ENCODE measurements around the gene MKI67.
"Not testable (repeated sequence)": the region's sequence is repeated elsewhere in the genome, so short reads cannot be mapped to it uniquely, and the experiment has no call there.

The MKI67 gene

GRCh38 chr10:128144547-128144946 is 18.3 kb upstream of the MKI67 start:
- H3K4me1 ChIP-seq (ENCODE audit: insufficient read depth, insufficient read length), result no peaks in the 10 kb centered on the region
- DNase-seq (ENCODE audit: low read depth, low spot score), result no peak

DNA sequence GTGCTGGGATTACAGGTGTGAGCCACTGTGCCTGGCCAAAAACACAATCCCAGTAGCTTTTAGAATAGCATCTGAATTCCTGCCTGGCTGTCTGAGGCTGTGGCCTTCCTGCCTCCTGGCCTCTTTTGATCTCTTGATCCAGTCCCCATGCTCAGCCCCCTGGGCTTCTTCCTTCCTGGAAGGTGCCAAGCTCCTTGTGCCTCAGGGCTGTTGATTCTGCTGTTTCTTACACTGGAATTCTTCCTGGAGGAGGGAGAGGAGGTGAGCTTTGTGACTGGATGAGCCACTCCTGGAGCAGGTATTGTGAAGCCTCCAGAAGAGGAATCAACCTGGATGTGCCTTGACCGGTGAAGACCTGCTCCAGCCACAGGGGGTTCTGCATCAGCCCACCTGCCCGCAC is 17.3 kb upstream of the MKI67 start:
- no peaks in the 10 kb centered on the region for H3K27me3 ChIP-seq (ENCODE audit: insufficient read depth, insufficient read length)
- H3K9ac ChIP-seq (ENCODE audit: insufficient read length, low read depth), result no peak overlapping the region
- H3K4me1 ChIP-seq (ENCODE audit: insufficient read depth, insufficient read length), result no peaks in the 10 kb centered on the region
- no peak for DNase-seq (ENCODE audit: low read depth, low spot score)
- TF ChIP-seq ZNF274 (IDR thresholded peaks at IDR 0.05; ENCODE audit: low read depth, low read length) (no peak), SUZ12 (IDR thresholded peaks at IDR 0.05; ENCODE audit: extremely low read depth, insufficient read depth, insufficient read length) (no peak), YY1 (IDR thresholded peaks at IDR 0.05; ENCODE audit: insufficient read depth, insufficient read length) (no peak)
- H3K36me3 ChIP-seq (ENCODE audit: insufficient read depth, insufficient read length, low read length), result no peaks in the 10 kb centered on the region
- no peak overlapping the region for H3K4me3 ChIP-seq (ENCODE audit: insufficient read length, low read depth)
- H3K9me3 ChIP-seq (ENCODE audit: insufficient read depth, low read length), result no peaks in the 10 kb centered on the region

More at GRCh38 chr10:128144547-128144946, 18.3 kb upstream of the MKI67 start:
- no peak for TF ChIP-seq YY1 (IDR thresholded peaks at IDR 0.05; ENCODE audit: insufficient read depth, insufficient read length)
- TF ChIP-seq ZNF274 (IDR thresholded peaks at IDR 0.05; ENCODE audit: low read depth, low read length), result no peak
- no peak for TF ChIP-seq SUZ12 (IDR thresholded peaks at IDR 0.05; ENCODE audit: extremely low read depth, insufficient read depth, insufficient read length)
- H3K4me3 ChIP-seq (ENCODE audit: insufficient read length, low read depth), result no peak overlapping the region
- H3K9me3 ChIP-seq (ENCODE audit: insufficient read depth, low read length), result no peaks in the 10 kb centered on the region
- no peaks in the 10 kb centered on the region for H3K27me3 ChIP-seq (ENCODE audit: insufficient read depth, insufficient read length)
- H3K36me3 ChIP-seq (ENCODE audit: insufficient read depth, insufficient read length, low read length), result no peaks in the 10 kb centered on the region
- no peak overlapping the region for H3K9ac ChIP-seq (ENCODE audit: insufficient read length, low read depth)

DNA sequence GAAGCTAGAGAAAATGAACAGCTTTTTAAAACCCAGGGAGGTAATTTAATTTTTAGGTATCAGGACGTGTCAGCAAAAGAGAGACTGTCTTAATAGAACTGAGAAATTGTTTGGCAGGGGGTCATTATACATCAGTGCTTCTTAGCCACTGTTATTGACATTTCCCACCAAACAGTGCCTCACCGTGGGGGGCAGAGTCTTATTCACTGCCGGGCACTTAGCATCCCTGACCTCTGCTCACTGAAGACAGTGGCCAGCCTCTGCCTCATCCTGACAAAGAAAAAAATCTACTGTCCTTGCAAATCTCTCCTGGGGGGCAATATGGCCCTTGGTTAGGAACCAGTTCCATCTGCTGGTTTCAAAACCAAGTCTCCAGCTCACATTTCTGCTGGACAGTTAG is 14.2 kb upstream of the MKI67 start:
- Histone ChIP-seq H3K4me1 (ENCODE audit: insufficient read depth, insufficient read length) (no peaks in the 10 kb centered on the region), H3K27me3 (ENCODE audit: insufficient read depth, insufficient read length) (no peaks in the 10 kb centered on the region), H3K9me3 (ENCODE audit: insufficient read depth, low read length) (no peaks in the 10 kb centered on the region), H3K4me3 (ENCODE audit: insufficient read length, low read depth) (no peak overlapping the region), H3K36me3 (ENCODE audit: insufficient read depth, insufficient read length, low read length) (no peaks in the 10 kb centered on the region), H3K9ac (ENCODE audit: insufficient read length, low read depth) (no peak overlapping the region)
- no peak for DNase-seq (ENCODE audit: low read depth, low spot score)
- TF ChIP-seq YY1 (IDR thresholded peaks at IDR 0.05; ENCODE audit: insufficient read depth, insufficient read length) (no peak), SUZ12 (IDR thresholded peaks at IDR 0.05; ENCODE audit: extremely low read depth, insufficient read depth, insufficient read length) (no peak), ZNF274 (IDR thresholded peaks at IDR 0.05; ENCODE audit: low read depth, low read length) (no peak)

DNA sequence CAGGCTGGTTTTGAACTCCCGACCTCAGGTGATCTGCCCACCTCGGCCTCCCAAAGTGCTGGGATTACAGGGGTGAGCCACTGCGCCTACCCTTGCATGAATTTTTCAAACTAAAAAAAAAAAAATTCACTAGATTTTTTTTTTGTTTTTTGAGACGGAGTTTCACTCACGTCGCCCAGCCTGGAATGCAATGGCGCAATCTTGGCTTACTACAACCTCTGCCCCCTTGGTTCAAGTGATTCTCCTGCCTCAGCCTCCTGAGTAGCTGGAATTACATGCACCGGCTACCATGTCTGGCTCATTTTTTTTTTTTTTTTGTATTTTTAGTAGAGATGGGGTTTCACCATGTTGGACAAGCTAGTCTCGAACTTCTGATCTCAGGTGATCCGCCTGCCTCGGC is 12.2 kb upstream of the MKI67 start:
- not testable (repeated sequence) for H3K27me3 ChIP-seq (ENCODE audit: insufficient read depth, insufficient read length); H3K36me3 ChIP-seq (ENCODE audit: insufficient read depth, insufficient read length, low read length); DNase-seq (ENCODE audit: low read depth, low spot score); H3K4me3 ChIP-seq (ENCODE audit: insufficient read length, low read depth); H3K9ac ChIP-seq (ENCODE audit: insufficient read length, low read depth); H3K4me1 ChIP-seq (ENCODE audit: insufficient read depth, insufficient read length); H3K9me3 ChIP-seq (ENCODE audit: insufficient read depth, low read length)

GRCh38 chr10:128137877-128138276 is 11.7 kb upstream of the MKI67 start:
- DNase-seq (ENCODE audit: low read depth, low spot score), result no peak
- TF ChIP-seq SUZ12 (IDR thresholded peaks at IDR 0.05; ENCODE audit: extremely low read depth, insufficient read depth, insufficient read length), result no peak
- TF ChIP-seq YY1 (IDR thresholded peaks at IDR 0.05; ENCODE audit: insufficient read depth, insufficient read length), result no peak
- TF ChIP-seq ZNF274 (IDR thresholded peaks at IDR 0.05; ENCODE audit: low read depth, low read length), result no peak

DNA sequence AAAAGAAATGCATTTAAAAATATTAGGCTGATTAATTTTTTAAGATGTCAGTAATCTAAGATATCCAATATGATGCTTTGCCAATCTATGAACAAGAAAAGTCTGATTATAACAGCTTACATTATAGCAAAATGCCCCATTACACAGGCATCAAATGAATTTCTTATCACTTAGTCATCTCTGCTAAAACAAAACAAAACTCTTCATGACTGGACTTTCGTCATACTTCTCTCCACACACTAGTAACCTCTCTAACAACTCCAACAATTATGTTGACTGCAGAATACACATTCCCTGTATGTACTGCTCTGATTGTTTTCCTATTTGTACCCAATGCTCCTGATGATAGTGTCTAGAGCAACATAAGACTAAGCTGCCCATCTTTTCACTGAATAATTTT is 3.8 kb upstream of the MKI67 start:
- peaks cover 2% of the 10 kb centered on the region for H3K36me3 ChIP-seq (ENCODE audit: insufficient read depth, insufficient read length, low read length)
- TF ChIP-seq YY1 (IDR thresholded peaks at IDR 0.05; ENCODE audit: insufficient read depth, insufficient read length) (no peak), ZNF274 (IDR thresholded peaks at IDR 0.05; ENCODE audit: low read depth, low read length) (no peak), SUZ12 (IDR thresholded peaks at IDR 0.05; ENCODE audit: extremely low read depth, insufficient read depth, insufficient read length) (no peak)

More at GRCh38 chr10:128137877-128138276, 11.7 kb upstream of the MKI67 start:
- no peak overlapping the region for H3K4me3 ChIP-seq (ENCODE audit: insufficient read length, low read depth)
- H3K27me3 ChIP-seq (ENCODE audit: insufficient read depth, insufficient read length), result no peaks in the 10 kb centered on the region
- no peaks in the 10 kb centered on the region for H3K4me1 ChIP-seq (ENCODE audit: insufficient read depth, insufficient read length)
- H3K9me3 ChIP-seq (ENCODE audit: insufficient read depth, low read length), result no peaks in the 10 kb centered on the region
- H3K9ac ChIP-seq (ENCODE audit: insufficient read length, low read depth), result no peak overlapping the region
- H3K36me3 ChIP-seq (ENCODE audit: insufficient read depth, insufficient read length, low read length), result no peaks in the 10 kb centered on the region

DNA sequence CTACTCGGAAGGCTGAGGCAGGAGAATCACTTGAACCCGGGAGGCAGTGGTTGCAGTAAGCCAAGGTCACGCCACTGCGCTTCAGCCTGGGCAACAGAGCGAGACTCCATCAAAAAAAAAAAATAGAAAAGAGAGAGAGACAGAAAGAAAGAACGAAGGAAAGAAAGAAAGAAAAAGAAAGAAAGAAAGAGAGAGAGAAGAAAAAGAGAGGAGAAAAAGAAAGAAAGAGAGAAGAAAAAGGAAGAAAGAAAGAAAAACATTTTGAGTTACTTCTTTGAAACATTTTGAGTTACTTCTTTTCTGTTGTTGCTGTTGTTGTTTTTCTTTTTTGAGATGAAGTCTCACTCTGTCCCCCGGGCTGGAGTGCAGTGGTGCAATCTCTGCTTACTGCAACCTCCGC is 2.4 kb upstream of the MKI67 start:
- DNase-seq (ENCODE audit: low read depth, low spot score), result no peak
- Histone ChIP-seq H3K4me1 (ENCODE audit: insufficient read depth, insufficient read length) (no peaks in the 10 kb centered on the region), H3K36me3 (ENCODE audit: insufficient read depth, insufficient read length, low read length) (peaks cover 16% of the 10 kb centered on the region), H3K4me3 (ENCODE audit: insufficient read length, low read depth) (no peak overlapping the region), H3K27me3 (ENCODE audit: insufficient read depth, insufficient read length) (no peaks in the 10 kb centered on the region), H3K9ac (ENCODE audit: insufficient read length, low read depth) (no peak overlapping the region), H3K9me3 (ENCODE audit: insufficient read depth, low read length) (no peaks in the 10 kb centered on the region)
- TF ChIP-seq SUZ12 (IDR thresholded peaks at IDR 0.05; ENCODE audit: extremely low read depth, insufficient read depth, insufficient read length), result no peak
- TF ChIP-seq YY1 (IDR thresholded peaks at IDR 0.05; ENCODE audit: insufficient read depth, insufficient read length), result no peak
- no peak for TF ChIP-seq ZNF274 (IDR thresholded peaks at IDR 0.05; ENCODE audit: low read depth, low read length)

More for the DNA sequence above, 3.8 kb upstream of the MKI67 start:
- Histone ChIP-seq H3K9me3 (ENCODE audit: insufficient read depth, low read length) (no peaks in the 10 kb centered on the region), H3K4me1 (ENCODE audit: insufficient read depth, insufficient read length) (no peaks in the 10 kb centered on the region), H3K4me3 (ENCODE audit: insufficient read length, low read depth) (no peak overlapping the region), H3K27me3 (ENCODE audit: insufficient read depth, insufficient read length) (no peaks in the 10 kb centered on the region), H3K9ac (ENCODE audit: insufficient read length, low read depth) (no peak overlapping the region)
- no peak for DNase-seq (ENCODE audit: low read depth, low spot score)

- no peaks in the 10 kb centered on the region for H3K4me1 ChIP-seq (ENCODE audit: insufficient read depth, insufficient read length)
- DNase-seq (ENCODE audit: low read depth, low spot score), result no peak
- TF ChIP-seq SUZ12 (IDR thresholded peaks at IDR 0.05; ENCODE audit: extremely low read depth, insufficient read depth, insufficient read length) (no peak), YY1 (IDR thresholded peaks at IDR 0.05; ENCODE audit: insufficient read depth, insufficient read length) (no peak), ZNF274 (IDR thresholded peaks at IDR 0.05; ENCODE audit: low read depth, low read length) (no peak)
- H3K27me3 ChIP-seq (ENCODE audit: insufficient read depth, insufficient read length), result no peaks in the 10 kb centered on the region
- peak overlapping the region; percentile 87 for H3K9ac ChIP-seq (ENCODE audit: insufficient read length, low read depth)
- peaks cover 42% of the 10 kb centered on the region for H3K36me3 ChIP-seq (ENCODE audit: insufficient read depth, insufficient read length, low read length)
- peak overlapping the region; percentile 71 for H3K4me3 ChIP-seq (ENCODE audit: insufficient read length, low read depth)
- H3K9me3 ChIP-seq (ENCODE audit: insufficient read depth, low read length), result no peaks in the 10 kb centered on the region
Observed at GRCh38 chr10:128125416-128125943, 743 bp downstream of the MKI67 start.
